ENCODE measurements around the gene PALD1.
"Not testable (repeated sequence)": the region's sequence is repeated elsewhere in the genome, so short reads cannot be mapped to it uniquely, and the experiment has no call there.

The PALD1 gene

DNA sequence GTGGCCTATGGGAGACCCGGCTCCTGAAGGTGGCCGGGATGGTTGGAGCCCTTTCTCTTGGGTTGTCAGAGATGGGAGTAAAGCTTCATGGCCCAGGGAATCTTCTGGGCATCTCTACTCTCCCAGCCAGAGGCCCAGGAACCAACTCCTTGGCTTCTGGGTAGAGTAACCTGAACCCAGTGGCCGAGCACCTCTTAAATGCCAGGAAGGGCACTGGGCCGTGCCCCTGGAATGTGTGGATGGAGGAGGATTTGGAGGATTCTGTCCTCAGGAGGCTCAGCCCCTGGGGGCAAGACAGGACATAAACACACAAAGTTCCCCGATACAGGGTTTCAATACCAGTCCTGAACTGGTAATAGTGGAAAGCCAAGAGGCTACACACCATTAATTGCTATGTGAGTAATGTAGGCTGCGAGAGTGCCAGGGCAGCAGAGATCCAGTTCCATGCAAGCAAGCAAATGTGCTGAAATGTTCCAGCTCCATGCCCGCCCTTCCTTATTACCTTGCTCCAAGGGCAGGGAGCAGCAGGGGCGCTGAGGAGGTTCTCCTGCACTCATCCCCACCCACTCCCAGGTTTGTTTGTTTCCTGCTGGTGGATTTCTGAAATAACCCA lies 1.2 kb downstream of the PALD1 start:
- TF ChIP-seq ZFX (IDR thresholded peaks at IDR 0.05): no peak
- TF ChIP-seq CTCF (conservative IDR thresholded peaks at IDR 0.05): no peak
- no peak overlapping the region for H3K27ac ChIP-seq

DNA sequence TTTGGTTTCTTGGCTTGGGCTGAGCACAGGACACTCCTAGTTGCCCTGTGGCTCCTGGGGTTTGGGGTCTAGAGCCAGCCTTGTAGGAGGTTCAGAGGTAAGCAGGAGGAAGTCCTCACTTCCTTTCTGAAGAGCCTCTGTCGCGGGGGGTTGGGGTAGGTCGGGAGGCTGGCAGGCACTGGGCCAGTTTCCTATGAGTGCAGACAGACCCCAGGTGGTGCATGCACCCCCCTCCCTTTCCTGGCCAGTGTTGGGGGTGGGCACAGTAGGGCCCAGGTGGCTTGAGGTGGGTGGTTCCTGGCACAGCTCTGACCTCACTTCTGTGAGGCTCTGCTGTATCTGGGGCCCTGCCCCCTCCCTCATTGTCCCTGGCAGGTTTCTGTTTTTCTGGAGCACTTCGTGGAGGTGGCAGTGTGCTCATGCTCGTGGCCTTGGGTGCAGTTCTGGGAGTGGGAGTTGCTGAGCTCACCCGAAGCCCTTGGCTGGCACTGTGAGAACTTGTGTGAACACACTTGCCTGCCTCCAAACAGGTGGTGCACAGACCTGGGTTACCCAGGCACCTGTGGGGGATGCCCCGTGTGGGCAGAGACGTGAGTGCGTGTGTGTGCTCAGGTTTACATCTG lies 1.8 kb downstream of the PALD1 start:
- no peak overlapping the region for H3K27ac ChIP-seq
- TF ChIP-seq CTCF (conservative IDR thresholded peaks at IDR 0.05) (no peak), ZFX (IDR thresholded peaks at IDR 0.05) (no peak)

DNA sequence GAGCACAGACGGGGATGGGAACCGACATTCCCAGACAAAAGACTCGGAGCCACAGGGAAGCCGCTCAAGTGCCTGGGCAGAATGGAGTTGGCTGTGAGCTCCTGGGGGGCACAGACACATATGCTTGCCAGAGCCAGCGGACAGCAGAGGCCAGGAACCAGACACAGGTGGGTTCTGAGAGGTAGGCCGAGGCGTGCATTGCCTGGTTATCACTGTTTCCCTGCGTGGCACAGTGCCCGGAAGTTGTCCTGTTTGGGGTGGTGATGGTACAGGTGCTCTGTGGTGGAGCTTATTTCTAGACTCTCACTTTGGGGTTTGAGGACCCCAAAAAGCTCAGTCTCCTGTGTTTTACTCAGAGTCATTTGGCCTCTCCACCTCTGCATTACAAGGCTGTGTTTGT lies 2.5 kb downstream of the PALD1 start:
- H3K27ac ChIP-seq: no peak overlapping the region
- TF ChIP-seq CTCF (conservative IDR thresholded peaks at IDR 0.05) (no peak), ZFX (IDR thresholded peaks at IDR 0.05) (no peak)

GRCh38 chr10:70481831-70482530 lies 3.4 kb downstream of the PALD1 start:
- TF ChIP-seq CTCF (conservative IDR thresholded peaks at IDR 0.05) (no peak), ZFX (IDR thresholded peaks at IDR 0.05) (no peak)

GRCh38 chr10:70482982-70483760 lies 4.6 kb downstream of the PALD1 start:
- TF ChIP-seq ZFX (IDR thresholded peaks at IDR 0.05): no peak
- TF ChIP-seq CTCF (conservative IDR thresholded peaks at IDR 0.05): no peak

More at GRCh38 chr10:70481831-70482530, 3.4 kb downstream of the PALD1 start:
- no peak overlapping the region for H3K27ac ChIP-seq

GRCh38 chr10:70483872-70484271 lies 5.3 kb downstream of the PALD1 start:
- not testable (repeated sequence) for H3K27ac ChIP-seq

More at GRCh38 chr10:70482982-70483760, 4.6 kb downstream of the PALD1 start:
- H3K27ac ChIP-seq: no peak overlapping the region

GRCh38 chr10:70487824-70488223 lies 9.3 kb downstream of the PALD1 start:
- no peak overlapping the region for H3K27ac ChIP-seq
- no peak for TF ChIP-seq ZFX (IDR thresholded peaks at IDR 0.05)
- TF ChIP-seq CTCF (conservative IDR thresholded peaks at IDR 0.05): no peak
